ENCODE data around the gene TMCC1. TPM values are rescaled to one million over a fixed set of nuclear protein-coding genes. Genes with fewer than 3 reads are reported as not detected.

TMCC1 gene
- total and polyA plus RNA-seq, 10 of the 15 experiments (the other 5 are each of a cell fraction or from before 2014, with no cell fraction given) = 2.3 to 21.1 (median 8.4) TPM

- TF ChIP-seq ZBTB4 (CRISPR knock-in tag; IDR thresholded peaks at IDR 0.05) (no peak), POLR2AphosphoS2 (IDR thresholded peaks at IDR 0.05; ENCODE audit: low read depth, low read length) (no peak), PAX8 (IDR thresholded peaks at IDR 0.05) (no peak), IKZF2 (IDR thresholded peaks at IDR 0.05) (no peak), RUNX3 (IDR thresholded peaks at IDR 0.05; ENCODE audit: low read length) (peak; percentile 39; the same call in 1 of the 2 replicates), ZNF207 (IDR thresholded peaks at IDR 0.05; ENCODE audit: borderline replicate concordance) (0 out of 2 replicates have a peak, but pooled peaks have one; percentile 42), MEF2A (IDR thresholded peaks at IDR 0.05; ENCODE audit: insufficient read depth, low read depth, low read length) (no peak), TAF1 (IDR thresholded peaks at IDR 0.05; ENCODE audit: borderline replicate concordance, low read depth, low read length) (peak; percentile 61; the same call in 1 of the 2 replicates), KLF5 (IDR thresholded peaks at IDR 0.05; ENCODE audit: partially characterized antibody) (peak; percentile 37), SPI1 (IDR thresholded peaks at IDR 0.05; ENCODE audit: borderline replicate concordance, insufficient read depth, low read depth, low read length) (no peak), HDGF (IDR thresholded peaks at IDR 0.05) (no peak), IKZF1 (conservative IDR thresholded peaks at IDR 0.05) (peak; percentile 65), NR2F1 (conservative IDR thresholded peaks at IDR 0.05) (peak; percentile 86), JUND (IDR thresholded peaks at IDR 0.05; ENCODE audit: low read depth, low read length) (no peak), MTA2 (IDR thresholded peaks at IDR 0.05; ENCODE audit: low read depth) (no peak), GATAD2B (conservative IDR thresholded peaks at IDR 0.05; ENCODE audit: low read depth) (peak; percentile 82), ZZZ3 (IDR thresholded peaks at IDR 0.05; ENCODE audit: control insufficient read depth, insufficient read length, low read depth) (no peak), RAD51 (IDR thresholded peaks at IDR 0.05) (no peak), ZNF274 (IDR thresholded peaks at IDR 0.05; ENCODE audit: insufficient read depth, insufficient read length) (no peak)
- TF ChIP-seq, protein P1, sequence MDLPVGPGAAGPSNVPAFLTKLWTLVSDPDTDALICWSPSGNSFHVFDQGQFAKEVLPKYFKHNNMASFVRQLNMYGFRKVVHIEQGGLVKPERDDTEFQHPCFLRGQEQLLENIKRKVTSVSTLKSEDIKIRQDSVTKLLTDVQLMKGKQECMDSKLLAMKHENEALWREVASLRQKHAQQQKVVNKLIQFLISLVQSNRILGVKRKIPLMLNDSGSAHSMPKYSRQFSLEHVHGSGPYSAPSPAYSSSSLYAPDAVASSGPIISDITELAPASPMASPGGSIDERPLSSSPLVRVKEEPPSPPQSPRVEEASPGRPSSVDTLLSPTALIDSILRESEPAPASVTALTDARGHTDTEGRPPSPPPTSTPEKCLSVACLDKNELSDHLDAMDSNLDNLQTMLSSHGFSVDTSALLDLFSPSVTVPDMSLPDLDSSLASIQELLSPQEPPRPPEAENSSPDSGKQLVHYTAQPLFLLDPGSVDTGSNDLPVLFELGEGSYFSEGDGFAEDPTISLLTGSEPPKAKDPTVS (IDR thresholded peaks at IDR 0.05; ENCODE audit: low read depth, low read length) = no peak
- TF ChIP-seq, protein P2, sequence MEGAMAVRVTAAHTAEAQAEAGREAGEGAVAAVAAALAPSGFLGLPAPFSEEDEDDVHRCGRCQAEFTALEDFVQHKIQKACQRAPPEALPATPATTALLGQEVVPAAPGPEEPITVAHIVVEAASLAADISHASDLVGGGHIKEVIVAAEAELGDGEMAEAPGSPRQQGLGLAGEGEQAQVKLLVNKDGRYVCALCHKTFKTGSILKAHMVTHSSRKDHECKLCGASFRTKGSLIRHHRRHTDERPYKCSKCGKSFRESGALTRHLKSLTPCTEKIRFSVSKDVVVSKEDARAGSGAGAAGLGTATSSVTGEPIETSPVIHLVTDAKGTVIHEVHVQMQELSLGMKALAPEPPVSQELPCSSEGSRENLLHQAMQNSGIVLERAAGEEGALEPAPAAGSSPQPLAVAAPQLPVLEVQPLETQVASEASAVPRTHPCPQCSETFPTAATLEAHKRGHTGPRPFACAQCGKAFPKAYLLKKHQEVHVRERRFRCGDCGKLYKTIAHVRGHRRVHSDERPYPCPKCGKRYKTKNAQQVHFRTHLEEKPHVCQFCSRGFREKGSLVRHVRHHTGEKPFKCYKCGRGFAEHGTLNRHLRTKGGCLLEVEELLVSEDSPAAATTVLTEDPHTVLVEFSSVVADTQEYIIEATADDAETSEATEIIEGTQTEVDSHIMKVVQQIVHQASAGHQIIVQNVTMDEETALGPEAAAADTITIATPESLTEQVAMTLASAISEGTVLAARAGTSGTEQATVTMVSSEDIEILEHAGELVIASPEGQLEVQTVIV (IDR thresholded peaks at IDR 0.05; ENCODE audit: borderline replicate concordance, partially characterized antibody) = no peak
- TF ChIP-seq, protein P3, sequence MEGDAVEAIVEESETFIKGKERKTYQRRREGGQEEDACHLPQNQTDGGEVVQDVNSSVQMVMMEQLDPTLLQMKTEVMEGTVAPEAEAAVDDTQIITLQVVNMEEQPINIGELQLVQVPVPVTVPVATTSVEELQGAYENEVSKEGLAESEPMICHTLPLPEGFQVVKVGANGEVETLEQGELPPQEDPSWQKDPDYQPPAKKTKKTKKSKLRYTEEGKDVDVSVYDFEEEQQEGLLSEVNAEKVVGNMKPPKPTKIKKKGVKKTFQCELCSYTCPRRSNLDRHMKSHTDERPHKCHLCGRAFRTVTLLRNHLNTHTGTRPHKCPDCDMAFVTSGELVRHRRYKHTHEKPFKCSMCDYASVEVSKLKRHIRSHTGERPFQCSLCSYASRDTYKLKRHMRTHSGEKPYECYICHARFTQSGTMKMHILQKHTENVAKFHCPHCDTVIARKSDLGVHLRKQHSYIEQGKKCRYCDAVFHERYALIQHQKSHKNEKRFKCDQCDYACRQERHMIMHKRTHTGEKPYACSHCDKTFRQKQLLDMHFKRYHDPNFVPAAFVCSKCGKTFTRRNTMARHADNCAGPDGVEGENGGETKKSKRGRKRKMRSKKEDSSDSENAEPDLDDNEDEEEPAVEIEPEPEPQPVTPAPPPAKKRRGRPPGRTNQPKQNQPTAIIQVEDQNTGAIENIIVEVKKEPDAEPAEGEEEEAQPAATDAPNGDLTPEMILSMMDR (IDR thresholded peaks at IDR 0.05 in 2 of 3, conservative IDR thresholded peaks at IDR 0.05 in 1 of 3; ENCODE audit: control insufficient read depth in 2 of 3, extremely low read depth in 1 of 3, insufficient read depth in 1 of 3, low read depth in 3 of 3, low read length in 3 of 3) = peak in 2 of 3 experiments; percentile 20; a peak in 2 of 6 replicates
These were observed 266.7 kb downstream of the TMCC1 start (continued) for GRCh38 chr3:129626744-129627349.

Measured in GM12878 (cell line).